Fibroblast of lung (primary cell): ENCODE results near the gene KLHL29. TPM values are rescaled to one million over a fixed set of nuclear protein-coding genes. Genes with fewer than 3 reads are reported as not detected.

Experiments used
- DNase-seq, 2 donors: peaks; one replicate each; pipeline versions ENCODE4 v3.0.0 to v3.0.0-alpha.2; 2010; ENCODE audit warnings: low read depth in 2 of 2
- H2AFZ ChIP-seq: 2 replicates; pipeline ENCODE4 v1.5.1; 2012; ENCODE audit warnings: low read length, control low read depth, inconsistent platforms
- H3K27ac ChIP-seq: 2 replicates; pipeline ENCODE4 v1.5.1; 2011; ENCODE audit warnings: low read length, control low read depth; ENCODE audit not compliant: insufficient read depth
- H3K27me3 ChIP-seq: 2 replicates; pipeline ENCODE4 v1.5.1; 2011; ENCODE audit warnings: mild to moderate bottlenecking, low read length; ENCODE audit not compliant: control insufficient read depth, insufficient read depth
- H3K36me3 ChIP-seq: 2 replicates; pipeline ENCODE4 v1.5.1; 2011; ENCODE audit warnings: low read length; ENCODE audit not compliant: control insufficient read depth, insufficient read depth
- H3K4me1 ChIP-seq: 2 replicates; pipeline ENCODE4 v1.5.1; 2011; ENCODE audit warnings: low read length; ENCODE audit not compliant: control insufficient read depth, insufficient read depth; ENCODE audit errors: extremely low read depth
- H3K4me2 ChIP-seq: 2 replicates; pipeline ENCODE4 v1.5.1; 2011; ENCODE audit warnings: low read length, control low read depth; ENCODE audit not compliant: insufficient read depth; ENCODE audit errors: extremely low read depth
- H3K4me3 ChIP-seq, 4 experiments: fragments of 200-600 bp in 1 of 4; sonication (generic) in 1 of 4; replicated peaks in 1 of 4; 2 replicates each; pipeline ENCODE4 v1.5.1; 2011 to 2016; ENCODE audit warnings: low read length in 4 of 4, low read depth in 3 of 4, mild to moderate bottlenecking in 3 of 4, control low read depth in 2 of 4, inconsistent platforms in 1 of 4, mixed read lengths in 1 of 4; ENCODE audit not compliant: insufficient read depth in 1 of 4; ENCODE audit errors: control extremely low read depth in 1 of 4
- H3K79me2 ChIP-seq: 2 replicates; pipeline ENCODE4 v1.5.1; 2012; ENCODE audit warnings: mild to moderate bottlenecking, low read length, inconsistent platforms; ENCODE audit not compliant: control insufficient read depth, insufficient read depth
- H3K9ac ChIP-seq: 2 replicates; pipeline ENCODE4 v1.5.1; 2011; ENCODE audit warnings: mild to moderate bottlenecking, low read length, control low read depth; ENCODE audit not compliant: insufficient read depth
- H3K9me3 ChIP-seq: 2 replicates; pipeline ENCODE4 v1.5.1; 2012; ENCODE audit warnings: low read depth, low read length; ENCODE audit not compliant: control insufficient read depth, insufficient read depth
- H4K20me1 ChIP-seq: 2 replicates; pipeline ENCODE4 v1.5.1; 2011; ENCODE audit warnings: low read length; ENCODE audit not compliant: control insufficient read depth, insufficient read depth; ENCODE audit errors: extremely low read depth
- EZH2 ChIP-seq: IDR thresholded peaks from 2 replicates; pipeline ENCODE4 v1.5.1; 2012; ENCODE audit warnings: low read length, control low read depth, mild to moderate bottlenecking; ENCODE audit errors: missing control alignments
- polyA plus RNA-seq, 2 donors: library from polyadenylated mRNA; depleted of rRNA in 1 of 2; stranded (reverse) in 1 of 2; unstranded in 1 of 2; fragments of >200 nt; gene quantifications; 2 replicates each; pipeline ENCODE4 v1.2.1, GENCODE V29; 2011 to 2012; ENCODE audit warnings: missing spikeins in 1 of 2
- total RNA-seq: library from RNA; depleted of rRNA; stranded (reverse); fragments of >200 nt; gene quantifications from 2 replicates; pipeline ENCODE4 v1.2.1, GENCODE V29; 2014
- TF ChIP-seq, protein P1 (sequence below), 2 donors: IDR thresholded peaks in 1 of 2; conservative IDR thresholded peaks in 1 of 2; 1 replicate in 1 of 2; 2 replicates in 1 of 2; pipeline ENCODE4 v1.5.1; 2011 to 2012; ENCODE audit warnings: low read length in 2 of 2, control low read depth in 1 of 2, inconsistent platforms in 1 of 2, low read depth in 1 of 2, mild to moderate bottlenecking in 1 of 2

Gene KLHL29
- total and polyA plus RNA-seq, 2 donors (not counting 1 experiment from before 2014, with no cell fraction given): 7.1 to 7.9 TPM

DNA sequence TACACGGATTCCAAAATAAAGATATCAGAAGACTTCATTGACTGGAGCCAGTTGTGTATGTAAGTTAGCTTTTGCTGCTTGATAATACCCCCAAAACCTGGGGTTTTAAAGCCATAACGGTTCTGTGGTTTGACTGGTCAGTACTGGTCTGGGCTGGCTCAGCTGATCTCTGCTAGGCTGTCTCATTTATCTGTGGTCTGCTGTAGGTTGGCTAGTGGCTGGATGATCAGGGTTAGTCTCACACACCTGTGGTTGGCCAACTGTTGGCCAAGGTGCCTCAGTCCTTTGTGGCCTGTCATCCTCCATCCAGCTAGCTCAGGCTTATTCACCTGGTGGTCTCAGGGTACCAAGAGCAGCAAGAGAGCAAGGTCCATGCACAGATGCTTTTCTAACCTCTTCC lies 183.2 kb downstream of the KLHL29 start:
- Histone ChIP-seq H3K4me2 (no peak overlapping the region), H3K9ac (no peak overlapping the region), H3K27me3 (peaks cover 2% of the 10 kb centered on the region), H2AFZ (no peak overlapping the region), H3K79me2 (no peaks in the 10 kb centered on the region), H3K36me3 (no peaks in the 10 kb centered on the region), H4K20me1 (no peaks in the 10 kb centered on the region), H3K27ac (no peak overlapping the region), H3K9me3 (no peaks in the 10 kb centered on the region), H3K4me1 (peaks cover 13% of the 10 kb centered on the region), H3K4me3 (no peak overlapping the region)
- DNase-seq: no peak
- TF ChIP-seq, protein P1, sequence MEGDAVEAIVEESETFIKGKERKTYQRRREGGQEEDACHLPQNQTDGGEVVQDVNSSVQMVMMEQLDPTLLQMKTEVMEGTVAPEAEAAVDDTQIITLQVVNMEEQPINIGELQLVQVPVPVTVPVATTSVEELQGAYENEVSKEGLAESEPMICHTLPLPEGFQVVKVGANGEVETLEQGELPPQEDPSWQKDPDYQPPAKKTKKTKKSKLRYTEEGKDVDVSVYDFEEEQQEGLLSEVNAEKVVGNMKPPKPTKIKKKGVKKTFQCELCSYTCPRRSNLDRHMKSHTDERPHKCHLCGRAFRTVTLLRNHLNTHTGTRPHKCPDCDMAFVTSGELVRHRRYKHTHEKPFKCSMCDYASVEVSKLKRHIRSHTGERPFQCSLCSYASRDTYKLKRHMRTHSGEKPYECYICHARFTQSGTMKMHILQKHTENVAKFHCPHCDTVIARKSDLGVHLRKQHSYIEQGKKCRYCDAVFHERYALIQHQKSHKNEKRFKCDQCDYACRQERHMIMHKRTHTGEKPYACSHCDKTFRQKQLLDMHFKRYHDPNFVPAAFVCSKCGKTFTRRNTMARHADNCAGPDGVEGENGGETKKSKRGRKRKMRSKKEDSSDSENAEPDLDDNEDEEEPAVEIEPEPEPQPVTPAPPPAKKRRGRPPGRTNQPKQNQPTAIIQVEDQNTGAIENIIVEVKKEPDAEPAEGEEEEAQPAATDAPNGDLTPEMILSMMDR (conservative IDR thresholded peaks at IDR 0.05 in 1 of 2, IDR thresholded peaks at IDR 0.05 in 1 of 2; ENCODE audit: low read depth in 1 of 2, low read length in 2 of 2): no peak
- no peak for TF ChIP-seq EZH2

DNA sequence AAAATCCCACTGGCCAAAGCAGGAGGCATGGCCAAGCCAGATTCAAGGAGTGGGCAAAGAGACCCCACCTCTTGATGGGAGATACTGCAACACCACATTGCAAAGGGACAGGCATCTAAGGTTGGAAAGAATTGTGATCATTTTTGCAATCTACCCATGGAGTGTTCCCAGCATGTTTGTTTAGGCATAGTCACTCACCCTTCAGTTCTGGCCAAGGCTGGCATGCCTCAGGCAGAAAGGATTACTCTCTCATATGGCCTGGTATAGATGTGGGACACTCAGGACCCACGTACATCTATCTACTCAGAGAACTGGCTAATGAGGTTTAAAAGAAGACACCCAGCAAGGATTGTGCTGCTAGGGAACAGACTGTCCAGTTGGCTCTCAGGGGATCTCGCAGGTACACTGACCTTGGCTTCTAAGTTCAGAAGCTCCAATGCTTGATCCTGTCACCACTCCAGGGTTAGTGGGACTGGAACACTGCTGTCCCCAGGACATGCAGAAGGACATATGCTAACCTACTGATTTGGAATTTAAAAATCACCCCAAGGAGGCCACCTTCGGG lies 183.7 kb downstream of the KLHL29 start:
- no peaks in the 10 kb centered on the region for H3K36me3 ChIP-seq
- H3K4me1 ChIP-seq: peaks cover 11% of the 10 kb centered on the region
- no peaks in the 10 kb centered on the region for H3K9me3 ChIP-seq
- DNase-seq: no peak
- H3K27ac ChIP-seq: no peak overlapping the region
- peaks cover 2% of the 10 kb centered on the region for H3K27me3 ChIP-seq
- TF ChIP-seq, protein P1 (conservative IDR thresholded peaks at IDR 0.05 in 1 of 2, IDR thresholded peaks at IDR 0.05 in 1 of 2; ENCODE audit: low read depth in 1 of 2, low read length in 2 of 2): no peak
- H3K4me3 ChIP-seq: no peak overlapping the region
- no peaks in the 10 kb centered on the region for H3K79me2 ChIP-seq
- H3K9ac ChIP-seq: no peak overlapping the region
- no peaks in the 10 kb centered on the region for H4K20me1 ChIP-seq
- no peak overlapping the region for H3K4me2 ChIP-seq
- H2AFZ ChIP-seq: no peak overlapping the region

DNA sequence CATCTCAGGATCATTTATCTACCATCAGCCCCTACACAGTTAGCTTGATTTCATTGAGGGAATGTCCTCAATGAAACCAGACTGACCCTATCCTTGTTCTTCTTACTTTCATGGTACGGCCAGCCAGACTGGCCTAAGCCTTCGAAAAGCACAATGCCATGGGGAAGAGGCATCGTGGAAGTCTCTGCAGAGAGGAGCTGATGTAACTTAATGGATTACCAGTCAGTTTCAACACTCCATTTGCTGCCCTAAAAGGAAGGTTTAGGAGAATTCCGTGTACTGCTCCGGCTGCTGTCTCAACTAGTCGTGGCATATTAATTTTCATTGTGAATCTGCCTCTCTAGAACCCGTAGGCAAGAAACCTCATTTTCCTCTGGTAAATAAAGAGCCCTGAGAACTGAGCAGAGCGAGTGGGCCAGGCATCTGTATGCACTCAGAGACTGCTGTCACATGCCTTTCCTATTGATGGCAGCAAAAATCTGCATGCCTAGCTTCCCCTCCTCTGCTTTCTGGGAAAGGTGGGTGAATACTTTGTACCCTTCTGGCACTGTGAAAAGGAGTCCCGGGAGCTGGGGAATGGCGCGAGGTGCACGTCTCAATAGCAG lies 184.9 kb downstream of the KLHL29 start:
- Histone ChIP-seq H3K4me3 (no peak overlapping the region), H3K36me3 (no peaks in the 10 kb centered on the region), H4K20me1 (no peaks in the 10 kb centered on the region), H3K9me3 (no peaks in the 10 kb centered on the region), H3K4me2 (no peak overlapping the region), H3K9ac (no peak overlapping the region), H2AFZ (no peak overlapping the region), H3K27ac (no peak overlapping the region), H3K4me1 (peaks cover 2% of the 10 kb centered on the region), H3K27me3 (peaks cover 2% of the 10 kb centered on the region), H3K79me2 (no peaks in the 10 kb centered on the region)
- TF ChIP-seq, protein P1 (conservative IDR thresholded peaks at IDR 0.05 in 1 of 2, IDR thresholded peaks at IDR 0.05 in 1 of 2; ENCODE audit: low read depth in 1 of 2, low read length in 2 of 2): no peak
- TF ChIP-seq EZH2: no peak
- peak in 1 of 2 donors; percentile 41 for DNase-seq
